Brain microvascular endothelial cell (primary cell): Measurements from ENCODE around the gene KLHL29.

Experiments
- DNase-seq: peaks from one replicate; pipeline ENCODE4 v3.0.0-alpha.2; 2020
- H3K27ac ChIP-seq: fragments of 250-450 bp; sonication (Bioruptor Pico); 2 replicates; pipeline ENCODE4 v1.5.1; 2020; ENCODE audit warnings: mild to moderate bottlenecking, moderate library complexity
- H3K27me3 ChIP-seq: fragments of 250-450 bp; sonication (Bioruptor Pico); replicated peaks from 2 replicates; pipeline ENCODE4 v1.5.1; 2020; ENCODE audit warnings: mild to moderate bottlenecking
- H3K36me3 ChIP-seq: fragments of 250-450 bp; sonication (Bioruptor Pico); replicated peaks from 2 replicates; pipeline ENCODE4 v1.5.1; 2020; ENCODE audit warnings: mild to moderate bottlenecking
- H3K4me3 ChIP-seq: 2 replicates; pipeline ENCODE4 v1.5.1; 2011; ENCODE audit warnings: low read depth, mild to moderate bottlenecking, control low read depth, low read length, moderate library complexity
- CTCF ChIP-seq: IDR thresholded peaks from 2 replicates; pipeline ENCODE4 v1.5.1; 2011; ENCODE audit warnings: low read depth, mild to moderate bottlenecking, moderate library complexity, low read length, control low read depth, inconsistent platforms; ENCODE audit errors: missing control alignments
- in situ Hi-C: cut with HindIII; loops from 2 replicates; pipeline ENCODE4 v1.10.0; 2017; ENCODE audit warnings: low sequenced_read_pairs, low pct_ligation_motif_present

Gene KLHL29

GRCh38 chr2:23754970-23755369, 370.0 kb downstream of the KLHL29 start:
- in situ Hi-C loops, result no loop called here
- H3K27ac ChIP-seq, result no peak overlapping the region

GRCh38 chr2:23756593-23757292, 371.8 kb downstream of the KLHL29 start:
- DNase-seq, result no peak
- Histone ChIP-seq H3K36me3 (no peaks in the 10 kb centered on the region), H3K4me3 (no peak overlapping the region), H3K27ac (no peak overlapping the region), H3K27me3 (no peaks in the 10 kb centered on the region)
- no peak for TF ChIP-seq CTCF
- in situ Hi-C loops, result no loop called here

More at GRCh38 chr2:23754970-23755369, 370.0 kb downstream of the KLHL29 start:
- H3K4me3 ChIP-seq, result no peak overlapping the region
- DNase-seq, result no peak
- H3K27me3 ChIP-seq, result no peaks in the 10 kb centered on the region
- TF ChIP-seq CTCF, result no peak
- no peaks in the 10 kb centered on the region for H3K36me3 ChIP-seq

- Histone ChIP-seq H3K4me3 (no peak overlapping the region), H3K27ac (peak overlapping the region; percentile 87), H3K27me3 (no peaks in the 10 kb centered on the region), H3K36me3 (no peaks in the 10 kb centered on the region)
- peak; percentile 83 for DNase-seq
- in situ Hi-C loops, result no loop called here
- no peak for TF ChIP-seq CTCF
These were observed 372.9 kb downstream of the KLHL29 start for GRCh38 chr2:23757686-23758433.
